Activated T-helper 2 cell treated with anti-CD3 and anti-CD28 coated beads, Interferon-gamma antibody, Interleukin-2, Interleukin-4, amounts not matched to agents 10 μg/mL and 5 μg/mL and 100 μg/mL, durations not matched to agents 14 hours and 24 hours and 36 hours (primary cell): ENCODE data around the gene ADCY7. TPM values are rescaled to one million over a fixed set of nuclear protein-coding genes. Genes with fewer than 3 reads are reported as not detected.

Experiments
- DNase-seq: peaks from one replicate; pipeline ENCODE4 v3.0.0; 2021; ENCODE audit warnings: low spot score
- H3K27ac Mint-ChIP-seq: one replicate; pipeline ENCODE4 v1.8.0; 2021; ENCODE audit warnings: mixed read lengths
- H3K27me3 Mint-ChIP-seq: one replicate; pipeline ENCODE4 v1.8.0; 2021; ENCODE audit warnings: low read depth, mixed read lengths
- H3K36me3 Mint-ChIP-seq: one replicate; pipeline ENCODE4 v1.8.0; 2021; ENCODE audit warnings: low read depth, mixed read lengths
- H3K4me1 Mint-ChIP-seq: one replicate; pipeline ENCODE4 v1.8.0; 2021; ENCODE audit warnings: low read depth, mixed read lengths
- H3K4me3 Mint-ChIP-seq: one replicate; pipeline ENCODE4 v1.8.0; 2021; ENCODE audit warnings: low read depth, mild to moderate bottlenecking, moderate library complexity, mixed read lengths
- H3K9me3 Mint-ChIP-seq: one replicate; pipeline ENCODE4 v1.8.0; 2021; ENCODE audit warnings: mixed read lengths
- intact Hi-C: fragments of 100-400 bp; cut with micrococcal nuclease; formaldehyde crosslinking; loops from one replicate; pipeline ENCODE4 v1.15.1; 2023
- total RNA-seq: library from RNA; stranded (reverse); gene quantifications from 2 replicates; pipeline ENCODE4 v1.2.3, GENCODE V29; 2022

The ADCY7 gene
- total RNA-seq, 1 donor from 2014 or later = 89.5 TPM

- Mint-ChIP-seq H3K36me3 (peaks cover 64% of the 10 kb centered on the region), H3K27ac (peak overlapping the region; percentile 49), H3K27me3 (no peaks in the 10 kb centered on the region), H3K9me3 (no peaks in the 10 kb centered on the region), H3K4me1 (peaks cover 13% of the 10 kb centered on the region), H3K4me3 (no peak overlapping the region)
- DNase-seq = no peak
- intact Hi-C loops = loop anchor here (5.0 kb wide), 1 partner anchor 45 kb away; the partner anchor contains the start of gene ADCY7
Measured at GRCh38 chr16:50311891-50312501, 45.6 kb downstream of the ADCY7 start.

DNA sequence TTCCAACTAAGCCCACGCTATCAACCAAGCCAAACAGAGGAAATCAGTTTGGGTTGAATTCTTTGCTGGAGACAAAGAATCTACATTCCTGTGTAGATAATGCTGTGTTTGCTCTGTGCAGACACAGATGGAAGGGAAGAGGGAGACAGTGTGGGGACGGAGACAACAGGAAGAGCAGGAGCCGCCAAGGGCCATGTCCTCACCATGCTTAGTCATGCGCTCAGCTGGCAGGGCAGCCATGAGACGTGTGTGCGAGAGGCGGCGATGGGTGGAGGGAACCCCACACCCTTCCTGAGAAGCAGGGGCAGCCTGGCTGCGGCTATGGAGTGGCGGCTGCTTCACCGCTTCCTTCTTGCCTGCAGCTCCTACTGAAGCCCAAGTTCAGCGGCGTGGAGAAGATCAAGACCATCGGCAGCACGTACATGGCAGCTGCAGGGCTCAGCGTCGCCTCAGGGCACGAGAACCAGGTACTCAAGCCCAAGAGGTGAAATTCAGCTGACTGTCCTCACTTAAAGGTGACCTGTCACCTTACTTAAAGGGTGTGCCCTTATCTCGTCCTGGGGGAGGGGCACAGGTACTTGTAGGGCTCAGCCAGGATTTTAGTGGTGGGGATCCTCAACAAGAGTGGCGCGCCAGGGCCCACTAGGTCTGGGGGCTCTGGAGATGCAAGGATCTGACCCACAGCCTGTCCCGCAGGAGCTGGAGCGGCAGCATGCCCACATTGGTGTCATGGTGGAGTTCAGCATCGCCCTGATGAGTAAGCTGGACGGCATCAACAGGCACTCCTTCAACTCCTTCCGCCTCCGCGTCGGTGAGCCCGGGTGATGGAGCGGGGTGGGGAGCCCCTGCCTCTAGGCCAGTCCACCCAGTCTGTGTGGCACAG, 47.5 kb downstream of the ADCY7 start:
- peak overlapping the region; percentile 49 for H3K4me3 Mint-ChIP-seq
- peak overlapping the region; percentile 86 for H3K27ac Mint-ChIP-seq
- DNase-seq = peak; percentile 54
- H3K4me1 Mint-ChIP-seq = peaks cover 20% of the 10 kb centered on the region
- peaks cover 72% of the 10 kb centered on the region for H3K36me3 Mint-ChIP-seq
- no peaks in the 10 kb centered on the region for H3K27me3 Mint-ChIP-seq
- H3K9me3 Mint-ChIP-seq = no peaks in the 10 kb centered on the region
- intact Hi-C loops = loop anchor here (5.0 kb wide), 1 partner anchor 47 kb away; the partner anchor contains the start of gene ADCY7

GRCh38 chr16:50314665-50315064, 48.3 kb downstream of the ADCY7 start:
- no peak for DNase-seq
- intact Hi-C loops = loop anchor here (5.0 kb wide), 1 partner anchor 47 kb away; the partner anchor contains the start of gene ADCY7
- peaks cover 22% of the 10 kb centered on the region for H3K4me1 Mint-ChIP-seq
- no peaks in the 10 kb centered on the region for H3K9me3 Mint-ChIP-seq
- no peaks in the 10 kb centered on the region for H3K27me3 Mint-ChIP-seq
- no peak overlapping the region for H3K27ac Mint-ChIP-seq
- H3K4me3 Mint-ChIP-seq = no peak overlapping the region
- H3K36me3 Mint-ChIP-seq = peaks cover 71% of the 10 kb centered on the region

DNA sequence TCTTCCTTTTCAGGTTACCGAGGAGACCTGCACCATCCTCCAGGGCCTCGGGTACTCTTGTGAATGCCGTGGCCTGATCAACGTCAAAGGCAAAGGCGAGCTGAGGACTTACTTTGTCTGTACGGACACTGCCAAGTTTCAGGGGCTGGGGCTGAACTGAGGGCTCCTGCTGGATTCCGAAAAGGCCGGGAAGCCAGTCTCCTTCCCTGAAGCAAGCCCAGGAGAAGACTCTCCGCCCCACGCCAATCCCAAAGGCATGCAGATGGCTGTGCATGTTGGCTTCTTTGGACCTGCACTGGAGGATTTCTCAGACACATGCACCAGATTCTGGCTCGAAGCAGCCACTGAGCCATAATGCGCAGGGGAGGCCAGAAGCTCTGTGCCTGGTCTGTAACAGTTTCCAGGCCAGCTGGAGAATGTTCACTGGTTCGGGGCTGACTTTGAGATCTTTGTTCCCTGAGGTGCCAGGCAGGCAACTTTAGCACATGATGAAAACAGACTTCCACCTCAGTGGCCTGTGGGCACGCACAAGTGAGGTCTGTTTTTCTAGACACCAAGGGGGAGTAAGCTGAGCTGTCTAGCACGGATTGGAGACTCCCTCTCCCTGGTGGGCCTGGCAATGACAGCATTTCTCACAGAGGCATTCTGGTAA, 49.1 kb downstream of the ADCY7 start:
- DNase-seq = peak; percentile 7
- H3K4me1 Mint-ChIP-seq = peaks cover 22% of the 10 kb centered on the region
- peaks cover 73% of the 10 kb centered on the region for H3K36me3 Mint-ChIP-seq
- H3K9me3 Mint-ChIP-seq = no peaks in the 10 kb centered on the region
- H3K4me3 Mint-ChIP-seq = no peak overlapping the region
- intact Hi-C loops = no loop called here
- H3K27ac Mint-ChIP-seq = no peak overlapping the region
- no peaks in the 10 kb centered on the region for H3K27me3 Mint-ChIP-seq

DNA sequence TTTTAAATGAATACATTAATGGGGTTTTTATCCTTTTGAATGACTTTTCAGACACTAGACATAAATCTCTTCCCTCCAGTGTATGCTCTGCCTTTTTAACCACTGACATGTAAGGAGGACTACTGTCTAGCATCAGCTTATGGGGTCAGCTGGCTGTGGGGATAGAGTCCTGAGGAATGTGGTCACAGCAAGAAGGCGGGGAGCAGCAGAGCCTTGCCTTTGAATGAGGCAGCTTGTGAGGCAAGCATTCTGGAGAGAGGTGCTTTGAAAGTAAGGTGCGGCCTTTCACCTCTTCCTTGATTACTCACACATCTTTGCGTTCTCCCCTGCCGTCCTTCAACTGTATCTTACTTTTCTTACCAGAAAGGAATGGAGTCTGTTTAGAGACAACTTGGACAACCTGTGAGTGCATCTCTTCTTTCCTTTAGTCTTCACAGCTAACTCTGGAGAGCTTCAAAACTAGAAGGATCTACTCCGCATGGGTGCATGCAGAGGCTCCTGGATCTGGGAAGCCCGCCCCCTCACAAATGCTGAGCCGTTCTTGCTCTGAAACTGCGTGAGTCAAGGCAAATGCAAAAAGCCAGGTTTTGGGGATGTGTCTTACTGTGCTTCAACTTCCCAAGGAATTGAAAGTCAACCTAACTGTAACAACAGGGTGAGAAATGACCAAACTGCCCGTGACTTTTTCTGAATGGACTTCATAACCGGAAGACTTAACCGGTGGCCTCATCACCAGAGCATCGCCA, 49.9 kb downstream of the ADCY7 start:
- H3K27me3 Mint-ChIP-seq = no peaks in the 10 kb centered on the region
- DNase-seq = no peak
- H3K4me3 Mint-ChIP-seq = no peak overlapping the region
- intact Hi-C loops = no loop called here
- H3K27ac Mint-ChIP-seq = peak overlapping the region; percentile 15
- peaks cover 22% of the 10 kb centered on the region for H3K4me1 Mint-ChIP-seq
- peaks cover 79% of the 10 kb centered on the region for H3K36me3 Mint-ChIP-seq
- H3K9me3 Mint-ChIP-seq = no peaks in the 10 kb centered on the region

- no peak overlapping the region for H3K27ac Mint-ChIP-seq
- no peak overlapping the region for H3K4me3 Mint-ChIP-seq
- no peak for DNase-seq
- H3K27me3 Mint-ChIP-seq = no peaks in the 10 kb centered on the region
- H3K36me3 Mint-ChIP-seq = peaks cover 79% of the 10 kb centered on the region
- peaks cover 22% of the 10 kb centered on the region for H3K4me1 Mint-ChIP-seq
- H3K9me3 Mint-ChIP-seq = no peaks in the 10 kb centered on the region
- intact Hi-C loops = no loop called here
Measured at GRCh38 chr16:50316848-50317630, 50.7 kb downstream of the ADCY7 start.

DNA sequence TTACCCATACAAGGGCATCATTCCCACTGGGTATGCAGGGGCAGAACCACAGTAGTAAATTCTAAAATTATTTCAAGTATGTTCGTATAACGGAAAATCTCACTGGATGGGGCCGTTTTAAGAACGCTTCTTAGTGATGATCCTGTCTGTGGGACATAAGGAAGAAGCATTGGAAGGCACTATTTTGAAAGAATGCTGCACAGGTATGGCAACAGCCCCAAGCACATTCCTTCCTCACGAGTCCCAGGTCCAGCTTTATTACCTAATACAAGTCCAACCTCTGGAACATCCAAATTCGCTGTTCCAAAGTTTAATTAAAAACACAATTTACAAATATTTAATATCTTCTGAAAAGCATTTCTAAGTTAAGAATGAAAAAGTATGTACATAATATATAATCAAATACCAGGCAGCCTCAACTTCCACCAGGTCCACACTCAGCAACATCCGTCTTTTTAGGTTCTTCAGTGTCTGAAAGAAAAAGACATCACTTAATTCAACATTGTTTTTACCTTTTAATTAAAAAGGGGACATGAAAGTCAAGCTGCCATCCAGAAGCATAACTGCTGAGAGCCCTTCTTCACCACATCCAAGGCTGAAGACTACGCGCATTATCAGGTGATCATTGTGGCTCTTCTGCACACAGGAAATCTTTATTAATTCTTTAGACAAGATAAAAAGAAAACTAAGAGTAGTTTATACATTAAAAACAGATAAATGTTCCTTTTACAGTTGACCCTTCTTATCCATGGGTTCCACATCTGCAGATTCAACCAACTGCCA, 52.6 kb downstream of the ADCY7 start:
- H3K27ac Mint-ChIP-seq = peak overlapping the region; percentile 63
- no peaks in the 10 kb centered on the region for H3K27me3 Mint-ChIP-seq
- no peak for DNase-seq
- H3K4me3 Mint-ChIP-seq = no peak overlapping the region
- H3K9me3 Mint-ChIP-seq = no peaks in the 10 kb centered on the region
- H3K36me3 Mint-ChIP-seq = peaks cover 75% of the 10 kb centered on the region
- intact Hi-C loops = no loop called here
- peaks cover 20% of the 10 kb centered on the region for H3K4me1 Mint-ChIP-seq

GRCh38 chr16:50320310-50320709, 54.0 kb downstream of the ADCY7 start:
- H3K27ac Mint-ChIP-seq = no peak overlapping the region
- no peaks in the 10 kb centered on the region for H3K9me3 Mint-ChIP-seq
- peaks cover 25% of the 10 kb centered on the region for H3K4me1 Mint-ChIP-seq
- DNase-seq = no peak
- H3K4me3 Mint-ChIP-seq = no peak overlapping the region
- peaks cover 72% of the 10 kb centered on the region for H3K36me3 Mint-ChIP-seq
- intact Hi-C loops = loop anchor here (10.0 kb wide), 1 partner anchor 106 kb away; no protein-coding TSS in a partner anchor
- H3K27me3 Mint-ChIP-seq = no peaks in the 10 kb centered on the region

DNA sequence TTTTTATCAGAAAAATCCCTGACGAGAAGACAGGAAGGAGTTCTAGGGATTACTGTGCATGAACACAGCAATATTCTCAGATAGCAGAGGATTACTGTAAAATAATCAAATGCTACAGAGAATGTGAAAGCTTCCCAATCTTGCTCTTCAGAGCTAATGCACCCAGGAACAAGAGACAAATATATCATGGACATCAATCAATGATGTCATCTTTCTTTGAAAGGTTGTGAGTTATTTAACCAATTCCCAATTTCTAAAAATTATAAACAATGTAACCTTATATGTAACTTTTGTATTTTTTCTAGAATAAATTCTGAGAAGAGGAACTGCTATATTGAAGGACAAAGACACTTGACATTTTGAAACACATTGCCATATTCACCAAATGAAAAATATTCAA, 56.0 kb downstream of the ADCY7 start:
- no peak for DNase-seq
- no peaks in the 10 kb centered on the region for H3K27me3 Mint-ChIP-seq
- H3K36me3 Mint-ChIP-seq = peaks cover 61% of the 10 kb centered on the region
- H3K4me3 Mint-ChIP-seq = no peak overlapping the region
- H3K27ac Mint-ChIP-seq = no peak overlapping the region
- H3K9me3 Mint-ChIP-seq = no peaks in the 10 kb centered on the region
- peaks cover 32% of the 10 kb centered on the region for H3K4me1 Mint-ChIP-seq
- intact Hi-C loops = loop anchor here (10.0 kb wide), 1 partner anchor 108 kb away; no protein-coding TSS in a partner anchor

- Mint-ChIP-seq H3K27me3 (no peaks in the 10 kb centered on the region), H3K9me3 (no peaks in the 10 kb centered on the region), H3K4me3 (no peak overlapping the region), H3K36me3 (peaks cover 65% of the 10 kb centered on the region), H3K4me1 (peaks cover 38% of the 10 kb centered on the region), H3K27ac (peak overlapping the region; percentile 38)
- no peak for DNase-seq
- intact Hi-C loops = loop anchor here (10.0 kb wide), 1 partner anchor 109 kb away; no protein-coding TSS in a partner anchor
Measured at GRCh38 chr16:50323335-50324011, 57.1 kb downstream of the ADCY7 start.

DNA sequence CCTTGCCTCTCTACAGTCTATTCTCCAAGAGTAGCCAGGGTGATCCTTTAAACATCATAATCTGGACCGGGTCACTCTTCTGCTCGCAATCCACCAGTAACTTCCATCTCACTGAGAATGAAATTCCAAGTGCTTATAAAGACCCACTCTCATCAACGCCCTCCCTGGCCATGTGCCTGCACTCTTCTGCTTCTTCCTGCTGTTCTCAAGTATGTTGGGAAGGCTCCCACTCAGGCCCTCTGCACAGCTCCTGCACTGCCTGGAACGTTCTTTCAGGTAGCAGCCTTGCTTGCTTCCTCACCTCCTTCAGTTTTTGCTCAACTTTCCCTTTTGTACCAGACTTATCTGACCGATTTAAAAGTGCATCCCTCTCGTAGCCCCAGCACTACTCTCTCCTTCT, 58.0 kb downstream of the ADCY7 start:
- intact Hi-C loops = loop anchor here (10.0 kb wide), 1 partner anchor 110 kb away; no protein-coding TSS in a partner anchor
- peaks cover 34% of the 10 kb centered on the region for H3K4me1 Mint-ChIP-seq
- no peak for DNase-seq
- no peaks in the 10 kb centered on the region for H3K9me3 Mint-ChIP-seq
- H3K36me3 Mint-ChIP-seq = peaks cover 65% of the 10 kb centered on the region
- no peak overlapping the region for H3K4me3 Mint-ChIP-seq
- H3K27me3 Mint-ChIP-seq = no peaks in the 10 kb centered on the region
- peak overlapping the region; percentile 38 for H3K27ac Mint-ChIP-seq
